Astrocyte (in vitro differentiated cells and primary cell): ENCODE results near the gene NME4. TPM values are rescaled to one million over a fixed set of nuclear protein-coding genes. Genes with fewer than 3 reads are reported as not detected.

Source experiments
- DNase-seq: peaks from one replicate; pipeline ENCODE4 v3.0.0-alpha.2; 2010; ENCODE audit warnings: low read depth
- FAIRE-seq: peaks from 2 replicates; lab custom pipeline; 2011; peaks lifted over from hg19 to GRCh38; lab: Jason Lieb, UNC
- H2AFZ ChIP-seq: 2 replicates; pipeline ENCODE4 v1.6.0; 2012; ENCODE audit warnings: low read depth, low read length, inconsistent platforms
- H3K27ac ChIP-seq: 2 replicates; pipeline ENCODE4 v1.5.1; 2011; ENCODE audit warnings: low read depth, low read length, inconsistent platforms
- H3K27me3 ChIP-seq: 2 replicates; pipeline ENCODE4 v1.6.0; 2011; ENCODE audit warnings: low read length, inconsistent platforms; ENCODE audit not compliant: insufficient read depth
- H3K36me3 ChIP-seq: 2 replicates; pipeline ENCODE4 v1.5.1; 2011; ENCODE audit warnings: low read length, inconsistent platforms; ENCODE audit not compliant: insufficient read depth
- H3K4me1 ChIP-seq: 2 replicates; pipeline ENCODE4 v1.5.1; 2011; ENCODE audit warnings: low read length, inconsistent platforms; ENCODE audit not compliant: insufficient read depth
- H3K4me2 ChIP-seq: 2 replicates; pipeline ENCODE4 v1.6.0; 2012; ENCODE audit warnings: low read length, inconsistent platforms
- H3K4me3 ChIP-seq: 2 replicates; pipeline ENCODE4 v1.5.1; 2011; ENCODE audit warnings: low read depth, mild to moderate bottlenecking, low read length, inconsistent platforms; ENCODE audit not compliant: insufficient read depth
- H3K79me2 ChIP-seq: 2 replicates; pipeline ENCODE4 v1.6.0; 2012; ENCODE audit warnings: mild to moderate bottlenecking, low read length, inconsistent platforms; ENCODE audit not compliant: insufficient read depth
- H3K9ac ChIP-seq: 2 replicates; pipeline ENCODE4 v1.6.0; 2012; ENCODE audit warnings: mild to moderate bottlenecking, low read length, inconsistent platforms
- H3K9me3 ChIP-seq: 2 replicates; pipeline ENCODE4 v1.5.1; 2012; ENCODE audit warnings: low read depth, mild to moderate bottlenecking, low read length, inconsistent platforms; ENCODE audit not compliant: insufficient read depth
- H4K20me1 ChIP-seq: 2 replicates; pipeline ENCODE4 v1.6.0; 2012; ENCODE audit warnings: low read length, inconsistent platforms; ENCODE audit not compliant: insufficient read depth
- H3K27ac Mint-ChIP-seq: one replicate; pipeline ENCODE4 v1.8.0; 2021; ENCODE audit warnings: mild to moderate bottlenecking, mixed read lengths; ENCODE audit not compliant: unreplicated experiment
- H3K27me3 Mint-ChIP-seq: one replicate; pipeline ENCODE4 v1.8.0; 2021; ENCODE audit warnings: low read depth, mixed read lengths; ENCODE audit not compliant: unreplicated experiment
- H3K36me3 Mint-ChIP-seq: one replicate; pipeline ENCODE4 v1.8.0; 2021; ENCODE audit warnings: low read depth, mixed read lengths; ENCODE audit not compliant: unreplicated experiment
- H3K4me1 Mint-ChIP-seq: one replicate; pipeline ENCODE4 v1.8.0; 2021; ENCODE audit warnings: low read depth, mixed read lengths; ENCODE audit not compliant: unreplicated experiment
- H3K4me3 Mint-ChIP-seq: one replicate; pipeline ENCODE4 v1.8.0; 2021; ENCODE audit warnings: mild to moderate bottlenecking, moderate library complexity, mixed read lengths; ENCODE audit not compliant: unreplicated experiment
- H3K9me3 Mint-ChIP-seq: one replicate; pipeline ENCODE4 v1.8.0; 2021; ENCODE audit warnings: mild to moderate bottlenecking, mixed read lengths; ENCODE audit not compliant: unreplicated experiment
- EZH2 ChIP-seq: IDR thresholded peaks from 2 replicates; pipeline ENCODE4 v1.6.1; 2012; ENCODE audit warnings: mild to moderate bottlenecking, low read length, inconsistent platforms; ENCODE audit not compliant: insufficient read depth
- total RNA-seq: library from RNA; stranded (reverse); gene quantifications from 2 replicates; pipeline ENCODE4 v1.2.1, GENCODE V29; 2021
- TF ChIP-seq, protein P1 (sequence below): IDR thresholded peaks from 2 replicates; pipeline ENCODE4 v1.5.1; 2011; ENCODE audit warnings: low read depth, mild to moderate bottlenecking, inconsistent platforms, low read length, moderate library complexity; ENCODE audit not compliant: insufficient read depth

The NME4 gene
- total RNA-seq, 1 donor from 2014 or later: 268 TPM

DNA sequence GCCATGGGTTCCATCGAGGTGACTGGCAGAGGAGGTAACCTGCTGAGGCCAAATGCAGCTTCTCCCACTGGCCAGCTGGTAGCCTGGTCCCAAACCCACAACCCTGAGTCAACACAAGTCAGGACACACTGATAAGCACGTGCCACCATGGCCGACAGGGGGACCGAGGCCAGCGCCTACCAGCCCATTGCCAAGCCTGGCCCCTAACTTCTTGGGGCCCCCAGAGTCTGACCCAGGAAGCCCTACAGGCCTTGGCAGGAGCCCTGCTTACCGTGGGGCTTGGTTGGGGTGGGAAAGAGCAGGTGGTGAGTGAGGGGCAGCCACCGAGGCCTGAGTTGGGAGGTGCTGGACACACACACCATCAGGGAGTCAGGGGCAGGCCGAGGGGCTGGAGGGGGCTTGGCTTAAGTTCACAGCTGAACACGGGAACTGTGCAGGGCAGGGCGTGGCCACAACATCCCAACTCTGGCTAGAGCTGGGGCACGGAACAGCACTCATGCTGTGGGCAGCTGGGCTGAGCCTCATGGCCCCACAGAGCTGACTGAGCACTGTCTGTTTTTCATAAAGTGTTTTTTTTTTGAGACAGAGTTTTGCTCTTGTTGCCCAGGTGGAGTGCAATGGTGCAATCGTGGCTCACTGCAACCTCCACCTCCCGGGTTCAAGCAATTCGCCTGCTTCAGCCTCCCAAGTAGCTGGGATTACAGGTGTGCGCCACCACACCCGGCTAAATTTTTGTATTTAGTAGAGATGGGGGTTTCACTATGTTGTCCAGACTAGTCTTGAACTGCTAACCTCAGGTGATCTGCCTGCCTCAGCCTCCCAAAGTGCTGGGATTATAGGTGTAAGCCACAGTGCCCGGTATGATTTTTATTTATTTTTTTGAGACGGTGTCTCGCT is 32.2 kb upstream of the NME4 start:
- no peaks in the 10 kb centered on the region for H3K9me3 Mint-ChIP-seq
- no peaks in the 10 kb centered on the region for H3K36me3 Mint-ChIP-seq
- Histone ChIP-seq H3K4me2 (no peak overlapping the region), H2AFZ (no peak overlapping the region), H3K9me3 (no peaks in the 10 kb centered on the region), H3K79me2 (no peaks in the 10 kb centered on the region), H4K20me1 (peaks cover 10% of the 10 kb centered on the region), H3K4me1 (peaks cover 6% of the 10 kb centered on the region), H3K36me3 (no peaks in the 10 kb centered on the region), H3K27ac (no peak overlapping the region), H3K4me3 (no peak overlapping the region), H3K9ac (no peak overlapping the region), H3K27me3 (no peaks in the 10 kb centered on the region)
- FAIRE-seq (no peak), DNase-seq (no peak)
- TF ChIP-seq EZH2: no peak
- TF ChIP-seq, protein P1, sequence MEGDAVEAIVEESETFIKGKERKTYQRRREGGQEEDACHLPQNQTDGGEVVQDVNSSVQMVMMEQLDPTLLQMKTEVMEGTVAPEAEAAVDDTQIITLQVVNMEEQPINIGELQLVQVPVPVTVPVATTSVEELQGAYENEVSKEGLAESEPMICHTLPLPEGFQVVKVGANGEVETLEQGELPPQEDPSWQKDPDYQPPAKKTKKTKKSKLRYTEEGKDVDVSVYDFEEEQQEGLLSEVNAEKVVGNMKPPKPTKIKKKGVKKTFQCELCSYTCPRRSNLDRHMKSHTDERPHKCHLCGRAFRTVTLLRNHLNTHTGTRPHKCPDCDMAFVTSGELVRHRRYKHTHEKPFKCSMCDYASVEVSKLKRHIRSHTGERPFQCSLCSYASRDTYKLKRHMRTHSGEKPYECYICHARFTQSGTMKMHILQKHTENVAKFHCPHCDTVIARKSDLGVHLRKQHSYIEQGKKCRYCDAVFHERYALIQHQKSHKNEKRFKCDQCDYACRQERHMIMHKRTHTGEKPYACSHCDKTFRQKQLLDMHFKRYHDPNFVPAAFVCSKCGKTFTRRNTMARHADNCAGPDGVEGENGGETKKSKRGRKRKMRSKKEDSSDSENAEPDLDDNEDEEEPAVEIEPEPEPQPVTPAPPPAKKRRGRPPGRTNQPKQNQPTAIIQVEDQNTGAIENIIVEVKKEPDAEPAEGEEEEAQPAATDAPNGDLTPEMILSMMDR: no peak
- H3K4me3 Mint-ChIP-seq: no peak overlapping the region
- no peak overlapping the region for H3K27ac Mint-ChIP-seq
- peaks cover 2% of the 10 kb centered on the region for H3K27me3 Mint-ChIP-seq
- peaks cover 3% of the 10 kb centered on the region for H3K4me1 Mint-ChIP-seq

DNA sequence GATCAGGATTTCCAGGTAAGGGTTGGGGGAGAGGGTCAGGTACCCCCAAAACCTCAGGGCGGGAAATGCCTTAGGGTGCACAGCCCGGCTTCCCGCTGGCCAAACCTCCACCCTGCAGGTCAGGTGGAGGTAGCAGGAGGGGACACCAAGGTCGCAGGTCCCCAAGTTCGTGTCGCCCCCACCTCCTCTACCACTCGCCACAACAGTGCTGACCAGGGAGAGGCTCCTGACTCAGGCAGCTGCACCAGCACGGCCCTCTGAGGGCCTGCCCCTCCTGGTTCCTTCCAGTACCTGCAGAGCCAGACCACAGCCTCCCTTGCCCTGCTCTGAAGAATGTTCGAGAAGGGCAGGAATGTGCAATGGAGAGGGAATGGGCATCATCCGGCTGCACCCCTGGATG is 30.5 kb upstream of the NME4 start:
- peaks cover 2% of the 10 kb centered on the region for H3K36me3 Mint-ChIP-seq
- no peak overlapping the region for H3K4me3 Mint-ChIP-seq
- no peaks in the 10 kb centered on the region for H3K36me3 ChIP-seq
- H3K9ac ChIP-seq: no peak overlapping the region
- H3K9me3 Mint-ChIP-seq: no peaks in the 10 kb centered on the region
- peaks cover 9% of the 10 kb centered on the region for H3K4me1 Mint-ChIP-seq
- no peak for FAIRE-seq
- peaks cover 8% of the 10 kb centered on the region for H3K4me1 ChIP-seq
- H3K27me3 ChIP-seq: no peaks in the 10 kb centered on the region
- peaks cover 2% of the 10 kb centered on the region for H3K27me3 Mint-ChIP-seq
- H2AFZ ChIP-seq: no peak overlapping the region
- no peak overlapping the region for H3K27ac ChIP-seq
- H3K4me3 ChIP-seq: no peak overlapping the region
- H3K4me2 ChIP-seq: no peak overlapping the region
- TF ChIP-seq, protein P1: no peak
- no peak for TF ChIP-seq EZH2
- H3K79me2 ChIP-seq: no peaks in the 10 kb centered on the region
- no peak overlapping the region for H3K27ac Mint-ChIP-seq
- H3K9me3 ChIP-seq: no peaks in the 10 kb centered on the region
- peaks cover 11% of the 10 kb centered on the region for H4K20me1 ChIP-seq
- DNase-seq: no peak
